Activated CD4-positive, alpha-beta T cell treated with anti-CD3 and anti-CD28 coated beads, Interleukin-2, amount 10 ng/mL, durations not matched to agents 7 days and 5 days (primary cell): Measurements from ENCODE around the gene WDR5B. TPM values are rescaled to one million over a fixed set of nuclear protein-coding genes. Genes with fewer than 3 reads are reported as not detected.
A peak's percentile ranks its signal among the peaks of the same experiment; 100 is the strongest.

Experiments
- CTCF ChIA-PET: fragments of 350-600 bp; sonication (Branson Sonifier 250); formaldehyde crosslinking; loops from one replicate; lab custom pipeline; 2021; ENCODE audit warnings: antibody characterized with exemption; lab: Charles Lee
- POLR2A ChIA-PET: fragments of 350-600 bp; sonication (Branson Sonifier 250); formaldehyde crosslinking; loops from one replicate; lab custom pipeline; 2021; ENCODE audit warnings: antibody characterized with exemption; lab: Charles Lee
- DNase-seq: peaks from one replicate; pipeline ENCODE4 v3.0.0-alpha.2; 2020
- H3K27ac Mint-ChIP-seq: one replicate; pipeline ENCODE4 v1.8.0; 2021; ENCODE audit warnings: mild to moderate bottlenecking, moderate library complexity, mixed read lengths
- H3K27me3 Mint-ChIP-seq: one replicate; pipeline ENCODE4 v1.8.0; 2021; ENCODE audit warnings: mixed read lengths
- H3K36me3 Mint-ChIP-seq: one replicate; pipeline ENCODE4 v1.8.0; 2021; ENCODE audit warnings: low read depth, mixed read lengths
- H3K4me1 Mint-ChIP-seq: one replicate; pipeline ENCODE4 v1.8.0; 2021; ENCODE audit warnings: mixed read lengths
- H3K4me3 Mint-ChIP-seq: one replicate; pipeline ENCODE4 v1.8.0; 2021; ENCODE audit warnings: mild to moderate bottlenecking, moderate library complexity, mixed read lengths
- H3K9me3 Mint-ChIP-seq: one replicate; pipeline ENCODE4 v1.8.0; 2021; ENCODE audit warnings: mixed read lengths
- total RNA-seq, 2 experiments: library from RNA; stranded (reverse); gene quantifications; one replicate each; pipeline ENCODE4 v1.2.3, GENCODE V29; 2021

Gene WDR5B
- total RNA-seq, 2 experiments from 2014 or later, result 5.1 to 5.8 TPM

GRCh38 chr3:122435950-122436349, 20.1 kb upstream of the WDR5B start:
- no peaks in the 10 kb centered on the region for H3K4me1 Mint-ChIP-seq
- peaks cover 11% of the 10 kb centered on the region for H3K9me3 Mint-ChIP-seq
- ChIA-PET CTCF (no interaction called here), POLR2A (no interaction called here)
- no peak overlapping the region for H3K4me3 Mint-ChIP-seq
- no peak overlapping the region for H3K27ac Mint-ChIP-seq
- H3K36me3 Mint-ChIP-seq, result peaks cover 54% of the 10 kb centered on the region
- DNase-seq, result no peak
- no peaks in the 10 kb centered on the region for H3K27me3 Mint-ChIP-seq

DNA sequence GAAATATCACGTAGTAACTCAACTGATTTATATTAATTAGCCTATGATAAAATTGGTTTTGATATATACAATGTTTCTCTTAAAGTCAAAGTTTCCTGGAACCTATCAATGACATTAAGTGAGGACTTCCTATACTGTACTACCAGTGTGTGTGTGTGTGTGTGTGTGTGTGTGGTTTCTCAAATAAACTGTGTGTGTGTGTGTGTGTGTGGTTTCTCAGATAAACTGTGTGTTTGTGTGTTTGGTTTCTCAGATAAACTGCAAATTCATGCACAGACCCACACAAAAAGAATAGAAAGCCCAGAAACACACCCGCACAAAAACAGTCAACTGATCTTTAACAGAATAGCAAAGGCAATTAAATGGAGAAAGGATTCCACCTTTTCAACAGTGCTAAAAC, 14.5 kb upstream of the WDR5B start:
- H3K9me3 Mint-ChIP-seq, result peaks cover 2% of the 10 kb centered on the region
- no peaks in the 10 kb centered on the region for H3K27me3 Mint-ChIP-seq
- no peak overlapping the region for H3K4me3 Mint-ChIP-seq
- H3K36me3 Mint-ChIP-seq, result peaks cover 67% of the 10 kb centered on the region
- H3K4me1 Mint-ChIP-seq, result peaks cover 10% of the 10 kb centered on the region
- ChIA-PET POLR2A (no interaction called here), CTCF (no interaction called here)
- H3K27ac Mint-ChIP-seq, result no peak overlapping the region
- no peak for DNase-seq

GRCh38 chr3:122427857-122428471, 12.1 kb upstream of the WDR5B start:
- Mint-ChIP-seq H3K4me3 (no peak overlapping the region), H3K27me3 (no peaks in the 10 kb centered on the region)

DNA sequence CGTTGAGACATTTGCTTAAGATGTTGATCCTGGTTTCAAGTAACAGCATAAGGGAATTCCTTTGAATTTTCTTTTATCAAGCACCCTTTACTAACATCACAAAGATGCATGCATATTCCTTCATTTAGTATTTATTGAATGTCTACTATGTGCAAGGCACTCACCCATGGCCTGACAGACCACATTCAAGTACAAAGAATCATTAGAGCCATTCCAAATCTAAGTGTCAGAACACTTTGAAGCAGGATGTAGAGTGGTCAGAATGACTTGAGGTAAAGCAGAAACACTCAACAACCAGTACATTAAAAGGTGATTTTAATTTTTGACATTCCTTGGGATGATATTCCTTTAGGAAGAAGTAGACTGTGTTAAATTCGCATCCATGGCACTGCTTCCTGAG, 6.0 kb upstream of the WDR5B start:
- Mint-ChIP-seq H3K9me3 (no peaks in the 10 kb centered on the region), H3K4me1 (peaks cover 14% of the 10 kb centered on the region), H3K4me3 (no peak overlapping the region), H3K27ac (no peak overlapping the region), H3K36me3 (peaks cover 38% of the 10 kb centered on the region), H3K27me3 (no peaks in the 10 kb centered on the region)
- CTCF ChIA-PET, result no interaction called here
- DNase-seq, result no peak
- POLR2A ChIA-PET, result no interaction called here

More at GRCh38 chr3:122427857-122428471, 12.1 kb upstream of the WDR5B start:
- H3K27ac Mint-ChIP-seq, result no peak overlapping the region
- no peaks in the 10 kb centered on the region for H3K9me3 Mint-ChIP-seq
- H3K36me3 Mint-ChIP-seq, result peaks cover 62% of the 10 kb centered on the region
- peaks cover 10% of the 10 kb centered on the region for H3K4me1 Mint-ChIP-seq
- ChIA-PET POLR2A (no interaction called here), CTCF (no interaction called here)
- DNase-seq, result no peak

GRCh38 chr3:122421101-122421500, 5.2 kb upstream of the WDR5B start:
- H3K27ac Mint-ChIP-seq, result no peak overlapping the region
- ChIA-PET POLR2A (no interaction called here), CTCF (no interaction called here)
- no peak for DNase-seq
- H3K4me3 Mint-ChIP-seq, result no peak overlapping the region
- peaks cover 34% of the 10 kb centered on the region for H3K36me3 Mint-ChIP-seq
- peaks cover 17% of the 10 kb centered on the region for H3K4me1 Mint-ChIP-seq
- H3K27me3 Mint-ChIP-seq, result no peaks in the 10 kb centered on the region
- H3K9me3 Mint-ChIP-seq, result no peaks in the 10 kb centered on the region

DNA sequence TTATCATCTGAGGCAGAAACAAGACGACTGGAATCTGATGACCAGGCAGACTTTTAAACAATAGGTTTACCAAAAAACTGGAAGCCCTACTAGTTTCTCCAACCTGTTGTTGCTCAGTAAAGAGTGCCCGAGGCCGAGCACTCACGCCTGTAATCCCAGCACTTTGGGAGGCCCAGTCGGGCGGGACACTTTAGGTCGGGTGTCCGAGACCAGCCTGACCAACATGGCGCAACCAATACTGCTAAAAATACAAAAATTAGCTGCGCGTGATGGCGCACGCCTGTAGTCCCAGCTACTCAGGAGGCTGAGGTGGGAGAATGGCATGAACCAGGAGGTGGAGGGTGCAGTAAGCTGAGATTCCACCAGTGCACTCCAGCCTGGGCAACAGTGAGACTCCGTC, 1.1 kb upstream of the WDR5B start:
- Mint-ChIP-seq H3K9me3 (no peaks in the 10 kb centered on the region), H3K4me3 (peak overlapping the region; percentile 87), H3K36me3 (peaks cover 36% of the 10 kb centered on the region), H3K27ac (peak overlapping the region; percentile 98), H3K27me3 (no peaks in the 10 kb centered on the region), H3K4me1 (peaks cover 42% of the 10 kb centered on the region)
- ChIA-PET POLR2A (no interaction called here), CTCF (interaction anchor here (0.6 to 4.0 kb wide), 7 partner anchors 10 to 765 kb away, joined by 3 to 14 read pairs (median 4); partner anchors contain the start of genes DTX3L, FAM162A, MIX23 and PARP9)
- no peak for DNase-seq

DNA sequence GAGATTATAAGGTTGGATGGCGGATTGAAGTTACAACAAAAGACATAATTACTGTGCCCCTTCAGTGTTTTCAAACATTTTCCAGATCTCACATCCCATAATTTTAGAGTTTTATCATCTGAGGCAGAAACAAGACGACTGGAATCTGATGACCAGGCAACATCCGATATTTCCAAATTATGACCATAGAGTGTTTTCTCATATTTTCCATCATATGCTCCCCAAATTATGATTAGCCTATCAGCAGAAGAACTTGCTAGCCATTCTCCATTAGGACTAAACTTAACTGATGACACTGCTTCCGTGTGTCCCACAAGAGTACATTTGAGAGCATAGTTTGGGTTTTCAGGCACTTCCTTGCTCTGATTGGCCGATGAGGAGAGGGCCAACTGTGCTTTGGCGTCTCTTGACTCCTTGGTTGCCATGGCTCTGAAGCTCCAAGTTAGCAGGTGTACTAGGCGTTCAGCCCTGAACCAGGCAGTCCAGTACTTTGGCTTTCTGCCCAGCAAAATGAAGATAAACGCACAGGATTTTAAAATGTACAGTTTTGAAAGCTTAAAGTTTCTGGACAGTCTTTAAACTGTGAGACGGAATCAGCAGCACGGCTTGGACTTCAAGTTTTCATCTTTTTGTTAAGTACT, 638 bp downstream of the WDR5B start:
- Mint-ChIP-seq H3K9me3 (no peaks in the 10 kb centered on the region), H3K27me3 (no peaks in the 10 kb centered on the region), H3K4me3 (peak overlapping the region; percentile 87), H3K27ac (peak overlapping the region; percentile 98), H3K36me3 (peaks cover 35% of the 10 kb centered on the region), H3K4me1 (peaks cover 42% of the 10 kb centered on the region)
- ChIA-PET CTCF (interaction anchor here (0.9 to 4.0 kb wide), 7 partner anchors 8 to 264 kb away, joined by 3 to 14 read pairs (median 6); partner anchors contain the start of genes DTX3L, FAM162A, MIX23 and PARP9), POLR2A (interaction anchor here (0.6 to 1.0 kb wide), 2 partner anchors 29 to 141 kb away, joined by 4 to 5 read pairs; no protein-coding TSS in a partner anchor)
- DNase-seq, result peak; percentile 68

DNA sequence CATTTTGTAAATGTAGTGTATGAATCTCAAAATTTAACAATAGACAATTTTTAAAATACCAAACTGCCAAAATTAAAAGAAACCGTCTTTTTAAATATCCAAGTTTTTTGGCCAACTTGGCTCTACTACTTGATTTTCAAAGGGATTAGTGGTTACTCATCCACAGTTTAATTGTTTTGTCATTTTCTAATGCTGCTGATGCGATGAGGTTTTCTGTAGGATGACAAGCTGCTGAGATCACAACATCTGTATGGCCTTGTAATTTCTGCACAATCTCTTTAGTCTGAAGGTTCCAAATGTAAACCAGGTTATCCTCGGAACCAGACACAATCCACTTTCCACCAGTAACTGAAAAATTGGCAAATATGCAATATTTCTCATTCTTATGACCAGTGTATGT, 1.5 kb downstream of the WDR5B start:
- H3K9me3 Mint-ChIP-seq, result no peaks in the 10 kb centered on the region
- peaks cover 42% of the 10 kb centered on the region for H3K4me1 Mint-ChIP-seq
- H3K4me3 Mint-ChIP-seq, result peak overlapping the region; percentile 87
- ChIA-PET CTCF (interaction anchor here (1.3 to 4.0 kb wide), 2 partner anchors 21 to 264 kb away, joined by 6 to 12 read pairs; no protein-coding TSS in a partner anchor), POLR2A (no interaction called here)
- H3K36me3 Mint-ChIP-seq, result peaks cover 36% of the 10 kb centered on the region
- no peak for DNase-seq
- H3K27ac Mint-ChIP-seq, result peak overlapping the region; percentile 98
- no peaks in the 10 kb centered on the region for H3K27me3 Mint-ChIP-seq

DNA sequence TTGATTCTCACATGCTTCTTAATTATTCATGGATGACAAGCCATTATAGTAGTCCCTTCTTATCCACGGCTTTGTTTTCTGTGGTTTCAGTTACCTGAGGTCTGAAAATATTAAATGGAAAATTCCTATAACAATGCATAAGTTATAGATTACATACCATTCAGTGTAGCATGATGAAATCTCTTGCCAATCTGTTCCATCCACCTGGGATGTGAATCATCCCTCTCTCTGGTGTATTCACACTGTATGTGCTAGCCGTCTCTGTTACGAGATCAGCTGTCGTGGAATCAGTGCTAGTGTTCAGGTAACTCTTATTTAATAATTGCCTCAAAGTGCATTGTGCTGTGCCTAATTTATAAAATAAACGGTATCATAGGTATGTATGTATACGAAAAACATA, 5.2 kb downstream of the WDR5B start:
- H3K27ac Mint-ChIP-seq, result no peak overlapping the region
- peaks cover 30% of the 10 kb centered on the region for H3K4me1 Mint-ChIP-seq
- peaks cover 37% of the 10 kb centered on the region for H3K36me3 Mint-ChIP-seq
- H3K27me3 Mint-ChIP-seq, result no peaks in the 10 kb centered on the region
- CTCF ChIA-PET, result no interaction called here
- POLR2A ChIA-PET, result no interaction called here
- no peak overlapping the region for H3K4me3 Mint-ChIP-seq
- no peak for DNase-seq
- H3K9me3 Mint-ChIP-seq, result no peaks in the 10 kb centered on the region

- Mint-ChIP-seq H3K4me1 (peaks cover 27% of the 10 kb centered on the region), H3K27me3 (no peaks in the 10 kb centered on the region), H3K4me3 (no peak overlapping the region), H3K9me3 (no peaks in the 10 kb centered on the region), H3K27ac (no peak overlapping the region), H3K36me3 (peaks cover 34% of the 10 kb centered on the region)
- CTCF ChIA-PET, result interaction anchor here (1.7 kb wide), 1 partner anchor 26 kb away, joined by 6 read pairs; the partner anchor contains the start of gene FAM162A
- POLR2A ChIA-PET, result no interaction called here
- DNase-seq, result no peak
Measured at GRCh38 chr3:122410111-122410510, 5.8 kb downstream of the WDR5B start.

DNA sequence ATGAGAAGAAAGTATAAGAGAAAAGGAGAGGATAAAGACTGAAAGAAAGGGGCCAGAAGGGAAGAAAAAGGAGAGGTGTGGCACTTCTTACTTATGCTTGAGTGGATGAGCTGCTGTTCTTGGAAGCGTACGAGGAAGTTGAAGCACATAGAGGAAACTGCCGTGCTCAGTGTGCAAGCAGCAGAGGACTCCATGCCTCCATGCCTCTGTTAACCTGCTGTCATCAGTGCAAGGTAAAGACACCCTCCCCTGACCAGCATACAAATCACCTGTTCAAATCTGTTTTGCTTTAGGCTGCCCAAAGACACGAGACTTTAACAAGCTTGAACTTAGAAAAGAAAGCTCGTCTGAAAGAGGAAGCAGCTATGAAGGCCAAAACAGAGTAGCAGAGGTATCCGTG, 6.4 kb downstream of the WDR5B start:
- CTCF ChIA-PET, result interaction anchor here (0.7 to 1.7 kb wide), 2 partner anchors 25 to 490 kb away, joined by 3 to 6 read pairs; partner anchors contain the start of gene FAM162A
- H3K36me3 Mint-ChIP-seq, result peaks cover 30% of the 10 kb centered on the region

GRCh38 chr3:122407946-122408345, 7.9 kb downstream of the WDR5B start:
- Mint-ChIP-seq H3K4me3 (no peak overlapping the region), H3K27me3 (no peaks in the 10 kb centered on the region), H3K36me3 (peaks cover 30% of the 10 kb centered on the region), H3K4me1 (peaks cover 14% of the 10 kb centered on the region), H3K27ac (no peak overlapping the region), H3K9me3 (no peaks in the 10 kb centered on the region)
- ChIA-PET CTCF (interaction anchor here (0.6 to 2.2 kb wide), 4 partner anchors 8 to 271 kb away, joined by 3 to 11 read pairs (median 4); partner anchors contain the start of genes MIX23 and WDR5B), POLR2A (no interaction called here)
- no peak for DNase-seq

More for the DNA sequence above, 6.4 kb downstream of the WDR5B start:
- no peak overlapping the region for H3K27ac Mint-ChIP-seq
- H3K4me3 Mint-ChIP-seq, result no peak overlapping the region
- POLR2A ChIA-PET, result no interaction called here
- H3K4me1 Mint-ChIP-seq, result peaks cover 21% of the 10 kb centered on the region
- H3K9me3 Mint-ChIP-seq, result no peaks in the 10 kb centered on the region
- no peaks in the 10 kb centered on the region for H3K27me3 Mint-ChIP-seq
- no peak for DNase-seq

GRCh38 chr3:122406198-122406597, 9.7 kb downstream of the WDR5B start:
- ChIA-PET CTCF (interaction anchor here (1.6 to 2.2 kb wide), 2 partner anchors 10 to 13 kb away, joined by 9 to 11 read pairs; partner anchors contain the start of gene WDR5B), POLR2A (no interaction called here)
- Mint-ChIP-seq H3K36me3 (peaks cover 26% of the 10 kb centered on the region), H3K4me1 (peaks cover 5% of the 10 kb centered on the region), H3K27ac (no peak overlapping the region), H3K4me3 (no peak overlapping the region), H3K27me3 (no peaks in the 10 kb centered on the region), H3K9me3 (no peaks in the 10 kb centered on the region)
- no peak for DNase-seq
